Sigmoid colon (tissue), 4 donors: Measurements from ENCODE around the gene ABAT.

ENCODE experiments used
- CTCF ChIP-seq, 4 experiments: fragments of 450-650 bp in 3 of 4; fragments of 200-600 bp in 1 of 4; IDR thresholded peaks; one replicate each; pipeline ENCODE4 v1.5.1; 2016 to 2019; ENCODE audit warnings: antibody characterized with exemption in 4 of 4, mild to moderate bottlenecking in 3 of 4, moderate library complexity in 2 of 4
- EP300 ChIP-seq, 4 donors: sonication (generic); formaldehyde crosslinking; IDR thresholded peaks; one replicate each; pipeline ENCODE4 v1.6.1; 2017; ENCODE audit warnings: antibody characterized with exemption in 4 of 4
- POLR2A ChIP-seq, 2 donors: fragments of 450-650 bp; IDR thresholded peaks; one replicate each; pipeline ENCODE4 v1.6.1; 2016; ENCODE audit warnings: antibody characterized with exemption in 2 of 2, mild to moderate bottlenecking in 2 of 2, moderate library complexity in 2 of 2
- POLR2AphosphoS5 ChIP-seq, 4 donors: sonication (generic); formaldehyde crosslinking; IDR thresholded peaks; one replicate each; pipeline ENCODE4 v1.6.1; 2017; ENCODE audit warnings: antibody characterized with exemption in 4 of 4

- TF ChIP-seq CTCF (IDR thresholded peaks at IDR 0.05) (no peak), POLR2A (IDR thresholded peaks at IDR 0.05) (no peak), POLR2AphosphoS5 (IDR thresholded peaks at IDR 0.05) (no peak), EP300 (IDR thresholded peaks at IDR 0.05) (no peak)
Observed at GRCh38 chr16:8712589-8713361, 38.4 kb downstream of the ABAT start.
